Activated T-cell treated with anti-CD3 and anti-CD28 coated beads, Interleukin-2, amount 50 U/mL, for 4 hours (primary cell): ENCODE measurements around the gene CDH15. TPM values are rescaled to one million over a fixed set of nuclear protein-coding genes. Genes with fewer than 3 reads are reported as not detected.
"Not testable (repeated sequence)": the region's sequence is repeated elsewhere in the genome, so short reads cannot be mapped to it uniquely, and the experiment has no call there.

Experiments used
- ATAC-seq, 2 donors: fragments of 200-7000 bp; cut with Tn5 transposase; one replicate each; pipeline ENCODE4 v1.10.0; 2021
- DNase-seq: peaks from one replicate; pipeline ENCODE4 v3.0.0-alpha.2; 2020
- H3K27me3 Mint-ChIP-seq: one replicate; pipeline ENCODE4 v1.8.0; 2021; ENCODE audit warnings: low read depth, mixed read lengths
- H3K36me3 Mint-ChIP-seq: one replicate; pipeline ENCODE4 v1.8.0; 2022; ENCODE audit warnings: mixed read lengths; ENCODE audit not compliant: insufficient read depth
- H3K4me1 Mint-ChIP-seq: one replicate; pipeline ENCODE4 v1.8.0; 2021; ENCODE audit warnings: low read depth, mixed read lengths
- H3K4me3 Mint-ChIP-seq: one replicate; pipeline ENCODE4 v1.8.0; 2021; ENCODE audit warnings: mild to moderate bottlenecking, moderate library complexity, mixed read lengths
- H3K9me3 Mint-ChIP-seq: one replicate; pipeline ENCODE4 v1.8.0; 2021; ENCODE audit warnings: mixed read lengths
- total RNA-seq, 3 donors: library from RNA; stranded (reverse); gene quantifications; one replicate each; pipeline ENCODE4 v1.2.1, GENCODE V29; 2021

Gene CDH15
- total RNA-seq, 3 donors from 2014 or later = not detected

GRCh38 chr16:89179656-89180315, 8.2 kb downstream of the CDH15 start:
- ATAC-seq (no peak), DNase-seq (no peak)
- Mint-ChIP-seq H3K9me3 (no peaks in the 10 kb centered on the region), H3K27me3 (peaks cover 4% of the 10 kb centered on the region), H3K4me1 (peaks cover 8% of the 10 kb centered on the region), H3K4me3 (no peak overlapping the region), H3K36me3 (no peaks in the 10 kb centered on the region)

- DNase-seq = no peak
- Mint-ChIP-seq H3K9me3 (no peaks in the 10 kb centered on the region), H3K36me3 (no peaks in the 10 kb centered on the region), H3K4me3 (no peak overlapping the region), H3K27me3 (peaks cover 4% of the 10 kb centered on the region), H3K4me1 (peaks cover 8% of the 10 kb centered on the region)
- ATAC-seq = no peak
Observed at GRCh38 chr16:89183463-89183862, 11.9 kb downstream of the CDH15 start.

- ATAC-seq (no peak), DNase-seq (no peak)
- Mint-ChIP-seq H3K4me3 (no peak overlapping the region), H3K36me3 (no peaks in the 10 kb centered on the region), H3K4me1 (peaks cover 8% of the 10 kb centered on the region), H3K9me3 (no peaks in the 10 kb centered on the region), H3K27me3 (peaks cover 4% of the 10 kb centered on the region)
Observed at GRCh38 chr16:89183975-89184676, 12.6 kb downstream of the CDH15 start.

GRCh38 chr16:89184677-89184932, 13.1 kb downstream of the CDH15 start:
- DNase-seq (no peak), ATAC-seq (no peak)
- H3K9me3 Mint-ChIP-seq = no peaks in the 10 kb centered on the region
- no peaks in the 10 kb centered on the region for H3K36me3 Mint-ChIP-seq
- H3K4me3 Mint-ChIP-seq = no peak overlapping the region
- peaks cover 4% of the 10 kb centered on the region for H3K27me3 Mint-ChIP-seq
- H3K4me1 Mint-ChIP-seq = peaks cover 8% of the 10 kb centered on the region

DNA sequence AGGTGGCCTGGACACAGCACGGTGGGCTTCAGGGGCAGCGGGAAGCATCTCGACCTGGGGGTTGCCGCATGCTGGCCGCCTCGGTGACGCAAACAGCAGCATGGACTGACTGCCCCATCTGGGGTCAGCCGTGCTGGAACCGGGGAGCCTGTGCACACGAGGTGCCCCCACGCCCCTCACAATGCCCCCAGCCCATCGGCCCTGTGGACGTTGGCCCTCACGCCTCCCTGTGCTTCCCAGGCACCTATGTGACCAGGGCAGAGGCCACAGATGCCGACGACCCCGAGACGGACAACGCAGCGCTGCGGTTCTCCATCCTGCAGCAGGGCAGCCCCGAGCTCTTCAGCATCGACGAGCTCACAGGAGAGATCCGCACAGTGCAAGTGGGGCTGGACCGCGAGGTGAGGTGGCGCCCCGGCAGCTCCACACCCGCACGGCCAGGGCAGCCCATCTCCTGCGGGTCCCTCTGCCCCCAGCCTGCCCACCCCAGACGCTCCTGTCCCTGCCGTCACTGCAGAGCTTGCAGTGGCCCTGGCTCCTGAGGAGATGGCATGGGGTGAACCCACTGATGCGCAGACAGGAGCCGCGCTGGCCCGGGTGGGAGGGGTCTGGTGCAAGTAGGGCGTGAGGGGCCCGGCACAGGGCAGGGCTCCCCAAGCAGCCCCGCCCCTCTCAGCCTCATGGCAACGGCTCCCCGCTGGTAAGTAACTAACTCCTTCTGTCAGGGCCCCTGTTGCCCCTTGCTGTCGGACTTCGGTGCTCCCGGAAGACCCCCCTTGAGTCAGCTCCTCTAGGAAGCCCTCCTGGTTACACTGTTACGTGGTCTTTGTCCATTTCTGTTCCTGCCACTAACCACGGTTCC, 13.6 kb downstream of the CDH15 start:
- H3K4me1 Mint-ChIP-seq = peaks cover 8% of the 10 kb centered on the region
- no peak for DNase-seq
- no peak for ATAC-seq
- H3K9me3 Mint-ChIP-seq = no peaks in the 10 kb centered on the region
- no peak overlapping the region for H3K4me3 Mint-ChIP-seq
- H3K36me3 Mint-ChIP-seq = no peaks in the 10 kb centered on the region
- peaks cover 4% of the 10 kb centered on the region for H3K27me3 Mint-ChIP-seq

DNA sequence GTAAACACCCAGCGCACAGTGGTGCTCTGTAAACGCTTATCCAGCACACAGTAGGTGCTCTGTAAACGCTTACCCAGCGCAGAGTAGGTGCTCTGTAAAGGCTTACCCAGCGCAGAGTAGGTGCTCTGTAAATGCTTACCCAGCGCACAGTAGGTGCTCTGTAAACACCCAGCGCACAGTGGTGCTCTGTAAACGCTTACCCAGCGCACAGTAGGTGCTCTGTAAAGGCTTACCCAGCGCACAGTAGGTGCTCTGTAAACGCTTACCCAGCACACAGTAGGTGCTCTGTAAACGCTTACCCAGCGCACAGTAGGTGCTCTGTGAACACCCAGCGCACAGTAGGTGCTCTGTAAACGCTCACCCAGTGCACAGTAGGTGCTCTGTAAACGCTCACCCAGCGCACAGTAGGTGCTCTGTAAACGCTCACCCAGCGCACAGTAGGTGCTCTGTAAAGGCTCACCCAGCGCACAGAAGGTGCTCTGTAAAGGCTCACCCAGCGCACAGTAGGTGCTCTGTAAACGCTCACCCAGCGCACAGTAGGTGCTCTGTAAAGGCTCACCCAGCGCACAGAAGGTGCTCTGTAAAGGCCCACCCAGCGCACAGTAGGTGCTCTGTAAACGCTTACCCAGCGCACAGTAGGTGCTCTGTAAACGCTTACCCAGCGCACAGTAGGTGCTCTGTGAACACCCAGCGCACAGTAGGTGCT, 14.5 kb downstream of the CDH15 start:
- H3K9me3 Mint-ChIP-seq, H3K4me1 Mint-ChIP-seq, DNase-seq, H3K4me3 Mint-ChIP-seq, H3K27me3 Mint-ChIP-seq, H3K36me3 Mint-ChIP-seq, ATAC-seq: not testable (repeated sequence)

DNA sequence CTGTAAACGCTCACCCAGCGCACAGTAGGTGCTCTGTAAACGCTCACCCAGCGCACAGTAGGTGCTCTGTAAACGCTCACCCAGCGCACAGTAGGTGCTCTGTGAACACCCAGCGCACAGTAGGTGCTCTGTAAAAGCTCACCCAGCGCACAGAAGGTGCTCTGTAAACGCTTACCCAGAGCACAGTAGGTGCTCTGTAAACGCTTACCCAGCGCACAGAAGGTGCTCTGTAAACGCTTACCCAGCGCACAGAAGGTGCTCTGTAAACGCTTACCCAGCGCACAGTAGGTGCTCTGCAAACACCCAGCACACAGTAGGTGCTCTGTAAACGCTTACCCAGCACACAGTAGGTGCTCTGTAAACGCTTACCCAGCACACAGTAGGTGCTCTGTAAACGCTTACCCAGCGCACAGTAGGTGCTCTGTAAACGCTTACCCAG, 15.1 kb downstream of the CDH15 start:
- not testable (repeated sequence) for H3K27me3 Mint-ChIP-seq, H3K4me1 Mint-ChIP-seq, H3K36me3 Mint-ChIP-seq

DNA sequence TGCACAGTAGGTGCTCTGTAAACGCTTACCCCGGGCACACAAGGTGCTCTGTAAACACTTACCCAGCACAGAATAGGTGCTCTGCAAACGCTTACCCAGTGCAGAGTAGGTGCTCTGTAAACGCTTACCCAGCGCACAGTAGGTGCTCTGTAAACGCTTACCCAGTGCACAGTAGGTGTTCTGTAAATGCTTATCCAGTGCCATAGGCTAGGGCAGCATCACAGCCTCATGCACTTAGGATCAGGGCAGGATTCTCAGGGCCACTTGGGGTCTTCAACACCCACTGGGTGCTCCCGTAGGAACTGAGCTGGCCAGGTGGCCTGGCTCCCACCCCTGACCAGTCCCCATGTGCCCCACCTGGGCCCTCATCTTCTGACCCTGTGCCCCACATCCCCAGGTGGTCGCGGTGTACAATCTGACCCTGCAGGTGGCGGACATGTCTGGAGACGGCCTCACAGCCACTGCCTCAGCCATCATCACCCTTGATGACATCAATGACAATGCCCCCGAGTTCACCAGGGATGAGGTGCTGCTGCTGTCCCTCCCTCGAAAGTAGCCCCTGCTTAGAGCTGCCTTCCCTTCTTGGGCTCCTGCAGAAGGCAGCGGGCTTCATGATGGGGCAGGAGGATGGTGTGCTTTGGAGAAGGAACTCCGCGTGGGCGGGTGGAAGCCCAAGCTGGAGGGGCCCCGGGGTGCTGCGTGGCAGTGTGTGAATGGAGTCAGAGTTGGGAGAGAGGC, 15.7 kb downstream of the CDH15 start:
- Mint-ChIP-seq H3K9me3 (no peaks in the 10 kb centered on the region), H3K4me1 (peaks cover 3% of the 10 kb centered on the region), H3K4me3 (no peak overlapping the region), H3K27me3 (no peaks in the 10 kb centered on the region), H3K36me3 (no peaks in the 10 kb centered on the region)
- DNase-seq = no peak
- ATAC-seq = peak; percentile 44 to 48

More for the DNA sequence above, 15.1 kb downstream of the CDH15 start:
- not testable (repeated sequence) for ATAC-seq, DNase-seq, H3K4me3 Mint-ChIP-seq, H3K9me3 Mint-ChIP-seq

- ATAC-seq (peak; percentile 22 to 32), DNase-seq (no peak)
- Mint-ChIP-seq H3K36me3 (no peaks in the 10 kb centered on the region), H3K27me3 (no peaks in the 10 kb centered on the region), H3K4me3 (no peak overlapping the region), H3K9me3 (no peaks in the 10 kb centered on the region), H3K4me1 (no peaks in the 10 kb centered on the region)
Observed at GRCh38 chr16:89187770-89188392, 16.3 kb downstream of the CDH15 start.

- H3K9me3 Mint-ChIP-seq, ATAC-seq, H3K36me3 Mint-ChIP-seq, H3K4me1 Mint-ChIP-seq, DNase-seq, H3K27me3 Mint-ChIP-seq, H3K4me3 Mint-ChIP-seq: not testable (repeated sequence)
Observed at GRCh38 chr16:89188471-89189357, 17.2 kb downstream of the CDH15 start.

DNA sequence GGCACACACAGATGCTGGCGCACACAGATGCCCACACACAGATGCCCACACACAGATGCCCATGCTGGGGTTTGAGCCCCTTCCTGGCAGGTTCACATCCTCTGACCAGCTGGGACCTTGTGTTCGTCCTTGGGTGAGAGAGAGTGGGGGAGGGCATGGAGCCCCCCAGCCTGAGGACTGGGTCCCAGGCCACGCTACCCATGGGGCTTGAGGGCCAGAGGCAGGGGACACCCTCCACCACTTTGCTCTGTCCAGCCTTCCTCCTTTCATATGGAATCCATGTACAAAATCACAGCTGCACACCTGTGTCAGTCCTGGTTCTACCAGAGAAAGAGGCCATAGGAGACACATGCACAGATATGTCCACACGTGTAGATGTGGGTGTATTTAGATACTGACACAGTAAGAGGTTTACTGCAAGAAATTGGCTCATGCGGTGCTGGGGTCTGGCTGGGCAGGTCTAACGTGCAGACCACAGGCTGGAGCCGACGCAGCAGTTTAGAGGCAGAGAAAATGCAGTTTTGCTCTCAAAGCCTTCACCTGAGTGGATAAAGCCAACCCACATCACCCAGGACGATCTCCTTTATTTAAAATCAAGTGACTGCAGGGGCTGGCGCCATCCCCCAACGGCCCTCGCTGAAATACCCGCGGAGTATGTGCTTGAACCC, 17.9 kb downstream of the CDH15 start:
- Mint-ChIP-seq H3K4me1 (no peaks in the 10 kb centered on the region), H3K36me3 (no peaks in the 10 kb centered on the region), H3K27me3 (no peaks in the 10 kb centered on the region), H3K9me3 (no peaks in the 10 kb centered on the region), H3K4me3 (no peak overlapping the region)
- DNase-seq = no peak
- ATAC-seq = no peak

- Mint-ChIP-seq H3K9me3 (no peaks in the 10 kb centered on the region), H3K4me3 (no peak overlapping the region)
- no peak for DNase-seq
Observed at GRCh38 chr16:89190150-89190958, 18.8 kb downstream of the CDH15 start.

More at GRCh38 chr16:89190150-89190958, 18.8 kb downstream of the CDH15 start:
- Mint-ChIP-seq H3K4me1 (no peaks in the 10 kb centered on the region), H3K27me3 (no peaks in the 10 kb centered on the region), H3K36me3 (no peaks in the 10 kb centered on the region)
- ATAC-seq = no peak
